Stomach (tissue), 9 donors: ENCODE data around the gene RC3H2. TPM values are rescaled to one million over a fixed set of nuclear protein-coding genes. Genes with fewer than 3 reads are reported as not detected.

Experiments used
- DNase-seq, 2 donors: peaks; one replicate each; pipeline versions ENCODE4 v3.0.0 to v3.0.0-alpha.2; 2013 to 2019
- H3K27ac ChIP-seq, 5 donors: fragments of 200-600 bp in 4 of 5; sonication (generic) in 4 of 5; one replicate each; pipeline ENCODE4 v1.5.1; 2013 to 2019; ENCODE audit warnings: mild to moderate bottlenecking in 1 of 5, moderate library complexity in 1 of 5
- H3K27me3 ChIP-seq, 3 donors: fragments of 200-600 bp; sonication (generic); one replicate each; pipeline ENCODE4 v1.5.1; 2017 to 2019; ENCODE audit warnings: mixed run types in 1 of 3
- H3K36me3 ChIP-seq, 4 donors: fragments of 200-600 bp; sonication (generic); 1 replicate in 3 of 4; 2 replicates in 1 of 4; pipeline ENCODE4 v1.5.1; 2016 to 2019
- H3K4me1 ChIP-seq, 4 donors: fragments of 200-600 bp; sonication (generic); one replicate each; pipeline ENCODE4 v1.5.1; 2016 to 2019
- H3K4me3 ChIP-seq, 4 donors: fragments of 200-600 bp; sonication (generic) in 3 of 4; one replicate each; pipeline ENCODE4 v1.5.1; 2016 to 2019; ENCODE audit warnings: mild to moderate bottlenecking in 1 of 4
- H3K9me3 ChIP-seq, 4 donors: fragments of 200-600 bp; sonication (generic); one replicate each; pipeline ENCODE4 v1.5.1; 2016 to 2019
- CTCF ChIP-seq, 7 experiments: fragments of 450-650 bp in 4 of 7; fragments of 200-600 bp in 3 of 7; sonication (generic) in 3 of 7; IDR thresholded peaks; one replicate each; pipeline ENCODE4 v1.5.1; 2016 to 2019; ENCODE audit warnings: antibody characterized with exemption in 7 of 7, control low read depth in 2 of 7, mild to moderate bottlenecking in 1 of 7
- EP300 ChIP-seq: sonication (generic); formaldehyde crosslinking; IDR thresholded peaks from one replicate; pipeline ENCODE4 v1.6.1; 2017; ENCODE audit warnings: antibody characterized with exemption
- POLR2A ChIP-seq, 4 donors: fragments of 450-650 bp; IDR thresholded peaks; one replicate each; pipeline ENCODE4 v1.6.1; 2016; ENCODE audit warnings: antibody characterized with exemption in 4 of 4, control low read depth in 2 of 4, mild to moderate bottlenecking in 1 of 4, moderate library complexity in 1 of 4
- POLR2AphosphoS5 ChIP-seq, 3 donors: sonication (generic); formaldehyde crosslinking; IDR thresholded peaks; one replicate each; pipeline ENCODE4 v1.6.1; 2016; ENCODE audit warnings: antibody characterized with exemption in 3 of 3
- WGBS, 5 donors: extraction: QIAGEN DNeasy Blood & Tissue Kit in 3 of 5; methylation state at CpG; one replicate each; pipeline versions ENCODE4 v1.1.5 to v1.1.7; 2013 to 2018; 5-methylcytosine and 5-hydroxymethylcytosine counted together
- intact Hi-C: fragments of 100-400 bp; cut with DNase I; formaldehyde crosslinking; loops from one replicate; pipeline ENCODE4 v1.15.1; 2023; ENCODE audit warnings: low total_unique reads
- polyA plus RNA-seq, 3 donors: library from polyadenylated mRNA; stranded (reverse); fragments of 200-250 nt; gene quantifications; one replicate each; pipeline ENCODE4 v1.2.3, GENCODE V29; 2013
- total RNA-seq, 5 donors: library from RNA; depleted of rRNA; stranded (reverse); fragments of >200 nt; gene quantifications; one replicate each; pipeline versions ENCODE4 v1.1.0 to v1.2.3, GENCODE V29; 2014 to 2016
- donor health status: healthy with polysubstance abuse.
- donor health status: Bipolar disorder and iron deficiency.
- donor health status: healthy.

The RC3H2 gene
- total and polyA plus RNA-seq, 8 donors = 5.8 to 66.3 (median 22.3) TPM

- 0% methylated on average over 39 to 51 of the region's 51 CpGs for WGBS, 5 donors
- no peaks in the 10 kb centered on the region for H3K27me3 ChIP-seq
- peak within 1 kb of the TSS; percentile 85 to 94 (median 86) for H3K27ac ChIP-seq
Measured at GRCh38 chr9:122931226-122932121, 26.3 kb upstream of the RC3H2 start, which contains the start of gene ZBTB26. Gene ZBTB26, minus strand, starts transcription at chr9:122931512. Its CDS starts 11,578 bp downstream, at chr9:122919934.

DNA sequence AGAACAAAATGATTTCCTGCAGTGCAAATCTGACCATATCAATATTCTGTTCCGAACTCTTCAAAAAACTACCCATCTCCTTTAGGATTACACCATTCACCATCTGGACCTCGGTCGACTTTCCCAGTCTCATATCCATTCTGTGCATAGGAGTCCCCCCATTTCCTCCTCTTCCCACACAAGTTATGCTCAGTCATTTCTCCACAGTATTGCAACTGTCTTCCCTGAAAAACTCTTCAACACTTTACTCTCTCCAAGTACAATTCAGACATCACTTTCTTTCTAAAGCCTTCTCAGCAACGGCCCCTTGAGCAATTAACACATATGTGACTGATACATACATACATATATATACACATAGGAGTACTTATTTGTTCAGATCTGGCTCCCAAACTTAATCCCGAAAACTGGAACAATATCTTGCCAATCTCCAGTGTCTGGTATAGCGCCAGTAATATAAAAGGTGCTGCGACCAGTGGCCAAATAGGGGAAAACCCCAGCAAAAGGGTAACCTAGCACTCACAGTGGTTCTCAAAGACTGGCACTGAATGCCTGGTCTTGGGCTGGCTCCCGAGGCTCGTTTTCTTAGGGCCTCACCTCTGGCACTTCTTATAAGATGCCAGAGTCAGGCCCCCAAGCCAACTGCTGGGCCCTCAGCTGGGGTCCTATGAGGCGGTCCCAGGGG lies 25.5 kb upstream of the RC3H2 start:
- TF ChIP-seq POLR2AphosphoS5 (IDR thresholded peaks at IDR 0.05) (no peak), CTCF (IDR thresholded peaks at IDR 0.05) (no peak), EP300 (no peak), POLR2A (IDR thresholded peaks at IDR 0.05) (no peak)
- Histone ChIP-seq H3K4me3 (peak overlapping the region; percentile 69 to 94 (median 82)), H3K4me1 (peaks cover 16 to 45% (median 37%) of the 10 kb centered on the region in 4 donors), H3K27ac (peak overlapping the region; percentile 81 to 87 (median 85)), H3K36me3 (no peaks in the 10 kb centered on the region), H3K9me3 (no peaks in the 10 kb centered on the region), H3K27me3 (no peaks in the 10 kb centered on the region)
- WGBS, 5 donors = 24 to 46% (median 26%) methylated on average over 7 to 10 of the region's 10 CpGs
- no peak for DNase-seq
- intact Hi-C loops = no loop called here

More at GRCh38 chr9:122931226-122932121, 26.3 kb upstream of the RC3H2 start, which contains the start of gene ZBTB26:
- Histone ChIP-seq H3K4me3 (peak within 1 kb of the TSS; percentile 69 to 94 (median 82)), H3K9me3 (no peaks in the 10 kb centered on the region), H3K36me3 (peaks cover 1 to 4% (median 3%) of the 10 kb centered on the region in 4 donors), H3K4me1 (peaks cover 16 to 45% (median 37%) of the 10 kb centered on the region in 4 donors)
- peak in 2 of 3 donors; percentile 62 to 84 for TF ChIP-seq POLR2AphosphoS5 (IDR thresholded peaks at IDR 0.05)
- TF ChIP-seq POLR2A (IDR thresholded peaks at IDR 0.05) = no peak
- TF ChIP-seq EP300 = no peak
- TF ChIP-seq CTCF (IDR thresholded peaks at IDR 0.05) = no peak
- intact Hi-C loops = no loop called here
- peak; percentile 94 to 98 for DNase-seq

DNA sequence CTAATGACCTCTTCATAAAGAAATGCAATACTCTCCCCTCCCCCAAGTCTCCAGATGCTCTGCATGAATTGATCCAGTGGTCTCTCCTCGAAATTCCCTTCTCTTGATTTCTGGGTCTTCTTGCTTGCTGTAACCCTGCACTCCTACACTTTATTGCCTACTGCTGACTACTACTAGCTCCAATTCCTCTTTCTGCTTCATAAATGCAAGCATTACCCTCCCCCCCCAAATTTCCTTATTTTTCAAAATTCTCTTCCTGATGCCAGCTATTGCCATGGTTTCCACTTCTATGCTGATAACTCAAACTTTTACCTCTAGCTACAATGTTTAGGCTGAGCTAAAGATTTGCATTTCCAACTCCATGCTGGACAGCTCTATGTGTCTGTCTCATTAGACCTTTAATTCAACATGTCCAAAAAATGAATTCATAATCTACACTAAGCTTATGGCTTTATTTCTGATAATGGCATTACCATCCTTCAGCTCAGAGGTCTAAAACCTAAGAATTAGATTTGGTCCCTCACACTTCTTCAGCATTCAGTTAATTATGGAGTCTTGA lies 24.7 kb upstream of the RC3H2 start:
- Histone ChIP-seq H3K9me3 (no peaks in the 10 kb centered on the region), H3K36me3 (peaks cover 0 to 4% (median 0%) of the 10 kb centered on the region in 4 donors), H3K27ac (no peak overlapping the region), H3K4me1 (peaks cover 16 to 45% (median 37%) of the 10 kb centered on the region in 4 donors), H3K4me3 (no peak overlapping the region), H3K27me3 (no peaks in the 10 kb centered on the region)
- no peak for TF ChIP-seq POLR2A (IDR thresholded peaks at IDR 0.05)
- no peak for TF ChIP-seq POLR2AphosphoS5 (IDR thresholded peaks at IDR 0.05)
- TF ChIP-seq EP300 = no peak
- TF ChIP-seq CTCF (IDR thresholded peaks at IDR 0.05) = no peak
- 82 to 95% (median 84%) methylated on average over 1 of the region's 1 CpG for WGBS, 5 donors
- no peak for DNase-seq
- intact Hi-C loops = no loop called here

DNA sequence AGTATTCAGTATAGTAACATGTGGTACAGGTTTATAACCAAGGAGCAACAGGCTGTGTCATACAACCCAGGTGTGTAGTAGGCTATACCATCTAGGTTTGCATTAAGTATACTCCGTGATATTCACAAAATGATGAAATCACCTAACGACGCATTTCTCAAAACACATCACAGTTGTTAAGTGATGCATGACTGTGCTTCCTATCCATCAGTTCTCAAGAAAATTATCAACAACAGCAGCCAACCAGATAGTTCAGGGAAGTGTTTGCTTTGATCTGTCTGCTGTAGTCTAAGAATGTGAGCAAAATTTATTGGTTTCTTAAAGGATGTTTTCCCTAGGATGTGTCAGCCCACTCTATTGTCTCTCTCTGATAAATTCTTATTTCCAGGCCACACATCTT lies 18.8 kb upstream of the RC3H2 start:
- Histone ChIP-seq H3K27ac (no peak overlapping the region), H3K27me3 (no peaks in the 10 kb centered on the region), H3K4me1 (peaks cover 0 to 4% (median 0%) of the 10 kb centered on the region in 4 donors), H3K4me3 (no peak overlapping the region), H3K9me3 (no peaks in the 10 kb centered on the region), H3K36me3 (peaks cover 3 to 39% (median 21%) of the 10 kb centered on the region in 4 donors)
- intact Hi-C loops = no loop called here
- WGBS, 5 donors = 86 to 94% (median 89%) methylated on average over 3 of the region's 3 CpGs
- no peak for DNase-seq
- TF ChIP-seq CTCF (IDR thresholded peaks at IDR 0.05) (no peak), EP300 (no peak), POLR2A (IDR thresholded peaks at IDR 0.05) (no peak), POLR2AphosphoS5 (IDR thresholded peaks at IDR 0.05) (no peak)
